ENCODE measurements around the gene ESRP2. TPM values are rescaled to one million over a fixed set of nuclear protein-coding genes. Genes with fewer than 3 reads are reported as not detected.

ESRP2 gene
- total RNA-seq, 1 experiment from 2014 or later, result 0.24 TPM

DNA sequence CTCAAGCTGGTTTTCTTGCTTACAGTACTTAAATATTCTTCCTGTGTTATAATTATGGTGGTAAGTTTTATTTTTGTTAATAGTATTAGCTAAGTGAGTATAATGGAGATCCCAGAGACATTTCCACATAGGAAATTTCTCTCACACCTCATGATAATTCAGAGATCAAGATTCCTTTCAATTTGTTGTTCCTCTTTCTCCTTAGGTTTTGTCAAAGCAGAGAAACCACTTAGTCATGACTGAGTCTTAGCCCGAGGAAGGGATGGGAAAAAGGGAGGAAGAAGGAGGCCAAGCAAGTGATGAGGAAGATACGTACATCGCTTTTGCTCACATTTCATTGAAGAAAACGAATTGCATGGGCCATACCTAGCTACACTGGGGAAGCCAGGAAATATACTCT lies 18.4 kb downstream of the ESRP2 start:
- DNase-seq (ENCODE audit: low read depth), result no peak

DNA sequence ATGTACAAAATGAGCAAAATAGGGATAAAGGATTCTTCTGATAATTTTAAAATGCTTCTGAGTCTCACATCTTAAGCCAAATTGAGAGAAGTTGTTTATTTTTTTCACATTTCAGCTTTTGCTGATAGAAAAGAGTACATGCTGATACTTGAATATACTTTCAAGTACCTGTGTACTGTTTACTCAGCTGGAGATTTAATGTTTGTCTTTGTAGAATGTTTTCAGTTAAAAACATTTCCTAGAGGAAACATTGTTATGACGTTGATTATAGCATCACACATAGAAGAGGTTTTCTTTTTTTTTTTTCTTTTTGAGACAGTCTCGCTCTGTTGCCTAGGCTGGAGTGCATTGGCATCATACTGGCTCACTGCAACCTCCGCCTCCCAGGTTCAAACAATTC lies 19.7 kb downstream of the ESRP2 start:
- DNase-seq (ENCODE audit: low read depth), result no peak

DNA sequence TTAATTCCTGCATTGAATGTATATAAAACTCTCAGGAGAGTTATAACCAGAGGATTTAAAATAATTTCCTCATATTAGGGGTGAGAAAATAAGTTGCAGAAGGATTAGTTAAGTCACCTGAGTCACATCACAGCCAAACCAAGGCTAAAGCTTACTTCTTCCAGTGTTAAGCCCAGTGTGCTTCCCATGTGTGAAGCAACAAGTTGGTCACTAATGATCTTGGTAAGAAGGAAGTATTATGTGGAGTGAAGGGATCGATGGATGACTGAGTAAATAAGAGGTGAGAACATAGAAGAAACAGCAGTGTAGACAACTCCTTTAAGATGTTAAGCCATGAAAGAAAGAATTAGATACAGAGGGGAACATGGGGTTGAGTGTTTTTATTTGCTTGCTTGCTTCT lies 20.6 kb downstream of the ESRP2 start:
- DNase-seq (ENCODE audit: low read depth), result no peak

DNA sequence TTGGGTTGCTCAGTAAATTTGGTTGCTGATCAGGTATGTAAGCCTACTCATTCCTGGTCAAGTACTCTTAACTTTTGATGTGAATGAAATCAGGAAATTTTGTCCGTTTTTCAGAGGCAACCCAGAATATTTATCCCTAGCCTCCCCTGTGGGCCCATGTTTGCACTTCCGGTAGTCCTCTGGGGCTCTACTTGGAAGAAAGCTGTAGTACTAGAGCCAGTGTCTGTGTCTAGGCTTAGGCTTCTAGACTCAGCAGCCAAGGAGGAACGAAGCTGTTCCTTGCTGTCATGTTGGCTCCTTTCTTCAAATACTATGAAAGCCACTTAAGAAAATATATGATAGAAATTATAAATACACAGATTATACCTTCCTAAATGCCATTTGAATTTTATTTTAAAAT lies 21.2 kb downstream of the ESRP2 start:
- DNase-seq (ENCODE audit: low read depth), result no peak

DNA sequence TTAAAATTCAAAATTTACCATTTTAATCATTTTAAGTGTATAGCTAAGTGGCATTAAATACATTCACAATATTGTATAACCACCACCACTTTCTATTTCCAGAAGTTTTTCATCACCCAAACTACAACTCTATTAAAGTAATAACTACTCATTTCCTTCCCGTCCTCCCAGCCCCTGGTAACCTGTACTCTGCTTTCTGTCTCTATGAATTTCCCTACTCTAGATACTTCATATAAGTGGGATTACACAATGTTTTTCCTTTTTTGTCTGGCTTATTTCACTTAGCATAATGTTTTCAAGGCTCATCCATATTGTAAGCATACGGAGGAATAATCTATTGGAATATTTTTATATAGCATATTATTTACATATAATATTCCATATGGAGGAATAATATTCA lies 29.7 kb downstream of the ESRP2 start:
- no peak for DNase-seq (ENCODE audit: low read depth)

DNA sequence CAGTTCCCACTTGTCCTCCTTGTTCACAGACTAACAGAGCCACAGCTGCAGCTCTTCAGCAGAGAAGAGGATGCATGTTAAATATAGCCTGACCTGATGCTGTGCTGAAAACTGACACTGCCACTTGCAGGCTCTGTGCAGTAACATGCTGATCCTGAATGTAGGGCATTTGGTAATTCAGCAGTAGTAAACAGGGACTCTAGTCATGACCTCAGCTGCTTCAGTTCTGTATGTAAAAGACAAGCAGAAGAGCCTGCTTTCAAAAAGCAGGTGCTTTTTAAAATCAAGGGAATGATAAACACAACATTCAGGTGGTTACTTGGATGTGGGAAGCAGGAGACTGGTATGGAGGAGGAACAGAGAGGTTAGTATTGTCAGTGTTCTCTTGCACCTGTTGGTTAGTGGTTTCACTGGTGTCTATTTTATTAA lies 33.8 kb downstream of the ESRP2 start:
- DNase-seq (ENCODE audit: low read depth), result no peak

DNA sequence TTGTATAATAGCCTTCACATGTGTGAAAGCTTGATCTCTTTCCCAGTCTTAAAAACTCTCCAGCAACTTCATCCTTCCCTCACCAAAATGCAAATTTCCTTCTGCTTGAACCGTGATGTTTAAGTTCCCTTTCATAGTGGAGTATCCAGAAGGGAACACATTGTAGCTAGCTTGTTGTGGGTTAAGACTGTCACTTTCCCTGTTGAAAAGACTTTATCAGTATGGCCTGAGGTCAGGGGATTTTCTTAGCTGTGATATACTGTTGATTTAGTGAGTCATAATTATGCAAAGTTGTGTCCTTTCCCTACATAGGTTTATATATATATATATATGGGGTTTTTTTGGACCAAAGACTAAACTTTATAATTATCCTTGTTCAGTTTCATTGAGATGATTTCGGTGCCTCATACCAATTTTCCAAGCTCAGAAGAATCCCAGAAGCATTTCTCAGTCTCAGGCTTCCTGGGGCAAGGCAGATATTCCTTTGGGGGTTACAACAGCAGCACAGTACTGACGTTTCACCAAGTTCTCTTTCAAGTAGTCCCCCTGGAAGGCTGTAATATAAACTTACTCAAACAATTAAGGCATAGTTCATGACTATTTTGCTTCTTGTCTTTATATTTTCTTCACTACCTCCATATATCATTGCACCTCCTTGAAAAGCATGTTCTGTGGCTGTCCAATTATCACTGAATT lies 35.7 kb downstream of the ESRP2 start:
- DNase-seq (ENCODE audit: low read depth), result peak; percentile 14

DNA sequence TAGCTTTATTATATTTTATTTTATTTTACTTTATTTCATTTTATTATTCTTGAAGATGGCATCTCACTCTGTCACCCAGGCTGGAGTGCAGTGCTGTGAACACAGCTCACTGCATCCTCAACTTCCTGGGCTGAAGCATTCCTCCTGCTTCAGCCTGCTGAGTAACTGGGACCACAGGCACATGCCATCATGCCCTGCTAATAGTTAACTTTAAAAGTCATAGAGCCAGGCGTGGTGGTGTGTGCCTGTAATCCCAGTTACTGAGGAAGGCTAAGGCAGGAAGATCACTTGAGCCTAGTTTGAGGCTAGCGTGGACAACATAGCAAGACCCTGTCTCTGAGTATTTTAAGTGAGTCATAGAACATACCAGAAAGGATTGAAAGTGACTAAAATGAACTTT lies 38.7 kb downstream of the ESRP2 start:
- DNase-seq (ENCODE audit: low read depth), result peak; percentile 6

DNA sequence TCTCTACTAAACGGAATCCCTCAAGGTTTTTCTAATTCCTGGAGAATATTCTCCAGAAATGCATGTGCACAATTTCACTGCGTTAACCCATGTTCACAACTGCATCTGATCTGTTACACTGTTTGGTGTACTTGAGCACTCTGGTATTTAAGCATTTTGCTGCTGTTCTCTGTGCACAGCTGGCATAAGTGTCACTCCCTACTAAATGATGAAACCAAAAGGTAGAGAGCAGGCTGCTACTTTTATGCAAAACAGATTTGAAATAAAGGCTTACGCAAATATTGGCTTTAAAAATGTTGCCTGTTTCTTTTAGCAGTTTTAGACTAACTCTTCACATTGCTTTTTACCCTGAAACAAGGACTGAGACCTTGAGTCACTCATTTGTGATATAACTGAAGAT lies 41.7 kb downstream of the ESRP2 start:
- no peak for DNase-seq (ENCODE audit: low read depth)

DNA sequence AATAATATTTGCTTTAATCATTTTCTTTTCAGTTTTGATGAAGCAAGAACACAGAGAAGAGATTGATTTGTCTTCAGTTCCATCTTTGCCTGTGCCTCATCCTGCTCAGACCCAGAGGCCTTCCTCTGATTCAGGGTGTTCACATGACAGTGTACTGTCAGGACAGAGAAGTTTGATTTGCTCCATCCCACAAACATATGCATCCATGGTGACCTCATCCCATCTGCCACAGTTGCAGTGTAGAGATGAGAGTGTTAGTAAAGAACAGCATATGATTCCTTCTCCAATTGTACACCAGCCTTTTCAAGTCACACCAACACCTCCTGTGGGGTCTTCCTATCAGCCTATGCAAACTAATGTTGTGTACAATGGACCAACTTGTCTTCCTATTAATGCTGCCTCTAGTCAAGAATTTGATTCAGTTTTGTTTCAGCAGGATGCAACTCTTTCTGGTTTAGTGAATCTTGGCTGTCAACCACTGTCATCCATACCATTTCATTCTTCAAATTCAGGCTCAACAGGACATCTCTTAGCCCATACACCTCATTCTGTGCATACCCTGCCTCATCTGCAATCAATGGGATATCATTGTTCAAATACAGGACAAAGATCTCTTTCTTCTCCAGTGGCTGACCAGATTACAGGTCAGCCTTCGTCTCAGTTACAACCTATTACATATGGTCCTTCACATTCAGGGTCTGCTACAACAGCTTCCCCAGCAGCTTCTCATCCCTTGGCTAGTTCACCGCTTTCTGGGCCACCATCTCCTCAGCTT lies 45.0 kb downstream of the ESRP2 start:
- no peak for DNase-seq (ENCODE audit: low read depth)

DNA sequence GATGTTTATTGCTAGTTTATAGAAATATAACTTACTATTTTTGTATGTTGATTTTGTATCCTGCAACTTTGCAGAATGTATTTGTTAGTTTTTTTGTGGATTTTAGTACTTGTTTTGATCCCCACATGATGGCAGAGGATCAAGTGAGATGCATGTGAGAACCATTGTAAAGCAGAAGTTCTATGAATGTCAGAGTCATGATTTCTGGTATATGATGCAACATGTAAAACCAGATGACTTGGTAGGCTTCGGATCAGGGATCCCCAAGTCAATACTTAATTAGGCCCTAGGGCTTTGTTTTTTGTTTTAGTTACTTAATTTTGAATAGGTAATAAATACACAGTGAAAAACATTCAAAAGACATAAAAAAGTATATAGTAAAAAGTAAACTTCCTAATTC lies 45.8 kb downstream of the ESRP2 start:
- DNase-seq (ENCODE audit: low read depth), result no peak

DNA sequence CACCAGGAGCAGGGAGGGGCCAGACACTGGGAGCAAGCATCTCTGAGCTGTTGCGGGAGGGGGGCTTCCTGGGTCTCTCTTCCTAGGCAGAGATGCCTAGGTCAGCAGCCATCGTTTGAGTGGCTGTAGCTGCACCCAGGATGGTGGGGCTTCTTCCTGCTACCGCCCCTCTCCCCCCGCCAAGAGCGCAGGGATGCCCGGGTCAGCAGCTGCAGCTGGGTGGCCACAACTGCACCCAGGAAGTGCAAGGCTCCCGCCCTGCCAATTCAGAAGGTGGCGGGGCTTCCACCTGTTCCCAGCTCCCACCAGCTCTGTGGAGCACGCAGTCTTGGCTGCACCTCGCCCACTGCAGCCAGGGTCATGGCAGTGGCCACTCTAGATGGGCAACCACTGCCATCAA lies 47.8 kb downstream of the ESRP2 start:
- no peak for DNase-seq (ENCODE audit: low read depth)

DNA sequence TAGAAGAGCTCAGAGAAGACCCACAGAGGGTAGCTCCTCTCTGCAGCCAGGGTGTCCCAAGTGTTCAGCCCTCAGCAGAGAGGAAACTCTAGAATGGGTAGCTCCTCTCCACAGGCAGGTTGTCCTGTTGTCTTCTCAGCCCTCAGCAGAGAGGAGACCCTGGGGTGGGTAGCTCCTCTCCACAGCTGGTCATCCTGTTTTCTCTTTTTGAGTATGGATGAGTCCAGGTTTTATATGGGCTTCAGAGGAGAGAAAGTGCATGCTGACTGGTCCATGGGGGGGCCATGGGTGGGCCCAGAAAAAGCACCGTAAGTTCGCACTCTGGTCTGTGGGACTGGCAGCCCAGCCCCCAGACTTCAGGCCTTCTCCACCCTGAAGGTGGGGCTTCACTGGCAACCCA lies 48.4 kb downstream of the ESRP2 start:
- no peak for DNase-seq (ENCODE audit: low read depth)

DNA sequence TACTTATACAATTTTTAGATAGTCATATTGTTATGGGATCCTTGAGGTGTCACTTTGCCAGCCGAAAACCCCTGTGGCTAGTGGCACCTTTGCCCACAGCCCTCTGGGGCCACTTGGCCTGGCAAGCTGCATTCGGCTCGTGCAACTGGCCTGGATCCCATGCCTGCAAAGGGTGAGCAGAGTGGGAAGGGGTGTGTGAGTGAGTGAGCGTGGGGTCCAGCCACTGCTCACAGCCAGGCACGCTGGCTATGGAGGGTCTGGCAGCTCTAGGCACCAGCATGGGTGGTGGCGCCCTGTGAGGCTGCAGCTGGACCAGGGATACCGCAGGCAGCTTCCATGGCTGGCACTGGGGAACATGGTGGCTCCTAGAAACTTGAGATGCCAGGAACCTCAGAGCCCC lies 49.0 kb downstream of the ESRP2 start:
- DNase-seq (ENCODE audit: low read depth), result no peak

DNA sequence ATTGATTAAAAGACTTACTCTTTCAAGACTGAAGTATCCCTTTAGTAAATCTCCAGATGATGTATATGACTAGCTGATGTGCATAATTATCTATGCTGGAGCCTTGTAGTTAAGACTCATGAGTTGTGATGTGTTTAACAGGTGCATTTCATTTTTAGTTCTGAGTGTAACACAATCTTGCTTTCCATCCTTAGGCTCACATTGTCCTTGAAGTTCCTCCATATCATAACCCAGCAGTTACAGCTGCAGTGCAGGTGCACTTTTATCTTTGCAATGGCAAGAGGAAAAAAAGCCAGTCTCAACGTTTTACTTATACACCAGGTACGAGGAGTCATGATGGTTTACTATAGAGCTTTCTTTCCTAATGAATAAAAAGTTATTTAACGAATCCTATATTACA lies 52.9 kb downstream of the ESRP2 start:
- DNase-seq (ENCODE audit: low read depth), result no peak

DNA sequence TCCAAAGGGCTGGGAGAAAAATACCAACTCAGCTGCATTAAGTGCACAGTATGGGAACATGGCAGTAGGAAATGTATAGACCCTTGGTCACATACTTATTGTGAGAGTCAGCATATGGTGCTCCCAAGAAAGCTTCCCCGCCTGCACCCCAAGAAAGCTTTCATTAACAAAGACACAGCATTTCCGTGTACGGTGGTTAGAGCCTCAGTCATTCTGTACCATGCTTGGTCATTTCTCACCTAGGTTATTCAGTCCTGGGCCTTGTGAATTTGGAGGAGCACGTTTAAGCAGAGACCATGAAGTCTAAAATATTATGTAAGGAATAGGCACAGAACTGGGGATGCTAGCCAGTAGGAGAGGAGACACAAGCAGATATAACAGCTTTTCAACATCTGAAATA lies 56.1 kb downstream of the ESRP2 start:
- no peak for DNase-seq (ENCODE audit: low read depth)

DNA sequence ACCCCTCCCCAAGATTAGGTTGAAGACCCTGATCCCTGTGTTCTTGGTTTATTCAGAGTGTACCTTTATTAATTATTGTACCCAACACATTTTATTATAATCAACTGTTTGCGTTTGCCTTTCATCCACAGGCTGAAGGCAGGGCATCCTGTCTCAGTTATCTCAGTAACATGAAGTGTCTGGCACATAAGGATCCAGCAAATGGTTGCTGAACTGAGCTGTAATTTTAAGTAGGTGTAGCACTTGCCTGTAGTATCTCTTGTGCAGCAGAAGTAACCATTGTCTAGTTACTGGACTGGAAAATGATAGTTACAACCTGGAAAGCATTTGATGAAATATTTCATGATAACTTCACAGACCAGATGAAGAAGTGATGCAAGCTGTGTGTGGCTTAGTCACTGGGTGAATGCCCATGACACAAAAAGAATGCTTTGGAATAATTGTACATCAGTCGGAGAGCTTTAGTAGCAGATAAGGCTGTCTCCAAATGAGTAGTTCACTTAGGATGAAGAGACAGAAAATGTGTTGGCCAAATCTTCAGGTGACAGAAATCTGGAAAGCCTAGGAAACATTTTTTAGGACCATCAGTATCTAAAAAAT lies 56.6 kb downstream of the ESRP2 start:
- no peak for DNase-seq (ENCODE audit: low read depth)

Other genes with a start within 250 kb of the ESRP2 start
- gene DPEP2, start 236.6 kb downstream of the ESRP2 start, total RNA-seq (2014; rRNA removed; shearing (Covaris generic)), result not detected in 2 replicates
- not detected in 2 replicates for gene DPEP2NB, start 220.2 kb downstream of the ESRP2 start, total RNA-seq (2014; rRNA removed; shearing (Covaris generic))
- 6.6 and 9.3 TPM in 2 replicates for gene DDX28, start 212.9 kb downstream of the ESRP2 start, total RNA-seq (2014; rRNA removed; shearing (Covaris generic))
- 18.7 and 18.9 TPM in 2 replicates for gene DUS2, start 212.8 kb downstream of the ESRP2 start, total RNA-seq (2014; rRNA removed; shearing (Covaris generic))
- 22.0 and 22.5 TPM in 2 replicates for gene NFATC3, start 150.8 kb downstream of the ESRP2 start, total RNA-seq (2014; rRNA removed; shearing (Covaris generic))
- gene PLA2G15, start 9.2 kb upstream of the ESRP2 start, total RNA-seq (2014; rRNA removed; shearing (Covaris generic)), result 23.0 and 24.4 TPM in 2 replicates
- gene SLC7A6, start 28.4 kb upstream of the ESRP2 start, total RNA-seq (2014; rRNA removed; shearing (Covaris generic)), result 22.6 and 23.9 TPM in 2 replicates
- gene SLC7A6OS, start 74.8 kb upstream of the ESRP2 start, total RNA-seq (2014; rRNA removed; shearing (Covaris generic)), result 15.1 and 17.9 TPM in 2 replicates
- 23.3 and 30.8 TPM in 2 replicates for gene PRMT7, start 74.9 kb upstream of the ESRP2 start, total RNA-seq (2014; rRNA removed; shearing (Covaris generic))
- 0.12 TPM in 1 of 2 replicates, not detected in the other for gene SMPD3, start 212.4 kb upstream of the ESRP2 start, total RNA-seq (2014; rRNA removed; shearing (Covaris generic))